GM12864 (cell line): ENCODE measurements around the gene MOXD1.

Experiments
- DNase-seq: peaks from one replicate; pipeline ENCODE4 v3.0.0-alpha.2; 2011; ENCODE audit warnings: low read depth
- H3K4me3 ChIP-seq: 2 replicates; pipeline ENCODE4 v1.5.1; 2011; ENCODE audit warnings: mild to moderate bottlenecking, low read depth, low read length, control low read depth
- TF ChIP-seq, protein P1 (sequence below): IDR thresholded peaks from 2 replicates; pipeline ENCODE4 v1.5.1; 2011; ENCODE audit warnings: low read depth, mild to moderate bottlenecking, moderate library complexity, low read length, control low read depth, inconsistent platforms; ENCODE audit errors: missing control alignments

The MOXD1 gene

DNA sequence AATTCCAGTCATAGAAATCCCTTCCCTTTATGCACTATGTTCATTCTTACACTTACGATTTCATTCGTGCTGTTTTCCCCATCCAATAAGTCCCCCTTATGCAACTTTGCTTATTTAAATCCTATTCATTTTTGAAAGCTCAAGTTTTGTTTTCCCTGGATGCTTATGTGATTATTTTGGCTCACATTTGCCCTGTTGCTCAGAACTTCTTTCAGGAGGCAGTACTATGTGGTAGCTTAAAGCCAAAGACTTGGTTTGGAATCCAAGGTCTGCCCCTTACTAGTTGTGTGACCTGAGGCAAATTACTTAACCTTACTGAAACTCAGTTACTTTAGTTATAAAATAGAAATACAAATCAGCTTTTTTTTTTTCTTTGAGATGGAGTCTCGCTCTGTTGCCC is 59.6 kb downstream of the MOXD1 start:
- H3K4me3 ChIP-seq: no peak overlapping the region
- TF ChIP-seq, protein P1, sequence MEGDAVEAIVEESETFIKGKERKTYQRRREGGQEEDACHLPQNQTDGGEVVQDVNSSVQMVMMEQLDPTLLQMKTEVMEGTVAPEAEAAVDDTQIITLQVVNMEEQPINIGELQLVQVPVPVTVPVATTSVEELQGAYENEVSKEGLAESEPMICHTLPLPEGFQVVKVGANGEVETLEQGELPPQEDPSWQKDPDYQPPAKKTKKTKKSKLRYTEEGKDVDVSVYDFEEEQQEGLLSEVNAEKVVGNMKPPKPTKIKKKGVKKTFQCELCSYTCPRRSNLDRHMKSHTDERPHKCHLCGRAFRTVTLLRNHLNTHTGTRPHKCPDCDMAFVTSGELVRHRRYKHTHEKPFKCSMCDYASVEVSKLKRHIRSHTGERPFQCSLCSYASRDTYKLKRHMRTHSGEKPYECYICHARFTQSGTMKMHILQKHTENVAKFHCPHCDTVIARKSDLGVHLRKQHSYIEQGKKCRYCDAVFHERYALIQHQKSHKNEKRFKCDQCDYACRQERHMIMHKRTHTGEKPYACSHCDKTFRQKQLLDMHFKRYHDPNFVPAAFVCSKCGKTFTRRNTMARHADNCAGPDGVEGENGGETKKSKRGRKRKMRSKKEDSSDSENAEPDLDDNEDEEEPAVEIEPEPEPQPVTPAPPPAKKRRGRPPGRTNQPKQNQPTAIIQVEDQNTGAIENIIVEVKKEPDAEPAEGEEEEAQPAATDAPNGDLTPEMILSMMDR: no peak
- no peak for DNase-seq

DNA sequence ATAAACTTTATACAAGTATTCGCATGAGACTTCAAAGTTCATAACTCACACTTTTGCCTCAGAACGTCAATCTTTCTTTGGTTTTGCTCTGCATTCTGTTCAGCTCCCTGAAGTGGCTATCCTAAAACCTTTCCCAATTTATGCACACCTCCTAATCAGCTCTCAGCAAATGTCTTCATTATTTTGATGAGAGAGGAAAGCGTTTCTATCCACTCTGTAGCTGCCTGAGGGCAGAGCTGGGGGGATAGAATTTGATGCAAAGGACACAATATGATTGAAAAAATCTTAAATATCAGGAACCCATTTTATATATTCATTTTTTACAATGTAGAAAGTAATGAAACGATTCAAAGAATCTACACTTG is 66.8 kb downstream of the MOXD1 start:
- no peak overlapping the region for H3K4me3 ChIP-seq
- TF ChIP-seq, protein P1: no peak
- DNase-seq: no peak

DNA sequence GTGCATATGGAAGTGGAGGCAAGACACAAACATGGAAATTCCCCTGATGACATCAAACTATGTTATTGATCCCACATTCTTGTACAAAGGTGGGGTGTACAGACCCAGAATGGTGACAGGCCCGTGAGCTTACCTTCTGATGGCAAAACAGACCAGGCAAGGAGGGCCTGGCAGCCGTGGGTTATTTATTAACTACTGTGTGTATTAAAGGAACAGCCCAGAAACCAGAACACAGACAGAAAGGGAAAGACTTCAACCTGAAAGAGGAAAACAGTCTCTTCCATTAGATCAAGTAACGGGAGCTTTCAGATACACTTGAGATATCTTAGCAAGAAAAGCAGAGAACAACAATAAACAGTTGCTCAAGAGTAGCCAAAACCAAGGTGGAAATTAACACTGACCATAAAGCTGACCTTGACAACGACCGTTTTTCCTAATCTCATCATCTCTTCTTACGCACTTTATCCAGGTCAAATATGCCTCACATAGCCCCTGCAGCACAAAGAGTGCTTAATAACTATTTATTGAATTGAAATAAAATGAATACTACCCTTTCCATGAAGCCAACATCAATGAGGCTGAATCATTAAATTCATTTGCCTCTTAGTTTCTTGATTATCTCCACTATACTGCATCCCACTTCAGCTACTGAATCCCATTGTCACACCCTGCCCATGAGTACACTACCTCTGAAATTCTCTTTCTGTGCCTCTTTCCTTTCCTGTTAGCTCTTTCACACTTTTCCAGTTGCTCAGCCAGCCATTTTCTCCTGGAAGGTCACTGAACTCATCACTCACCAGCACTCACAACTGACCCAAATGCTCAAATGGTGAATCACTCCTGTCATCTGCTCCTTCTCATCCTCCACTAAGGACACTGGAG is 67.4 kb downstream of the MOXD1 start:
- no peak overlapping the region for H3K4me3 ChIP-seq
- TF ChIP-seq, protein P1: no peak
- DNase-seq: no peak

DNA sequence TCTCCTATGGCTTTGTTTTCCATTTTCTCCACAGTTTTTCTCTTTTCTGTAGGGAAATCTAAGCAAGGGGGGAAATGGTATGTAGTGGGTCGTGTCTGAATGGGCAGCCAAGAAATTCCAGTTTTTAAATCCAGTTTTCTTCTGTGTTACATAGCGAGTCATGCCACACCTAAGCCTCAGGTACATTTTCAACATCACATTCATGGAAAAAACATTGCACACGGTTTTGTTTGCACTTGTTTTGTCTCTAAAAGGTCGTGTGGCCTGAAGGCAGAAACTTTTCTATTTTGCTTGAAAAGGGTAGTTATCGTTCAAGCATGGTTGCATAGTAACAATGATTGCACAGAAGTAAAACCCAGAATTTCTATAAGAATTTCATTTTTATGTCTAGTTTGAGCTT is 70.5 kb downstream of the MOXD1 start:
- TF ChIP-seq, protein P1: no peak
- no peak for DNase-seq
- H3K4me3 ChIP-seq: no peak overlapping the region

DNA sequence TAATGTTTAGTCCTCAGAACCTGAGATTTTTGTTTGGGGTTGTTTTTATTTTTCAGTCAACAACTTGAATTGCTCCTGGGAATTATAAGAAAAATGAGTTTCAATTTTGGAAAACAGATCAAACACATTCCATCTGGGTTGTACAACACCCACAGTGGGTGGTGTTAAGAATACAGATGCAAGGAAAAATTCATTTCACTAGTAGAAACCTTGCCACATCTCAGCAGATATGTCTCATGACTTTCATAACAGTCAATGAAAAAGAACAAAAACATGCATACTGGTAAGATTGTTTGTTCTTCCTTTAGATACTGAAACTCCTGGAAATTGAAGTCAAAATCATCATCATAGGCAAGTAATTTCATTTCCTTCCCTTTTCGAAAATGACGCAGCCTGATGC is 78.9 kb downstream of the MOXD1 start:
- TF ChIP-seq, protein P1: no peak
- DNase-seq: no peak
- no peak overlapping the region for H3K4me3 ChIP-seq

DNA sequence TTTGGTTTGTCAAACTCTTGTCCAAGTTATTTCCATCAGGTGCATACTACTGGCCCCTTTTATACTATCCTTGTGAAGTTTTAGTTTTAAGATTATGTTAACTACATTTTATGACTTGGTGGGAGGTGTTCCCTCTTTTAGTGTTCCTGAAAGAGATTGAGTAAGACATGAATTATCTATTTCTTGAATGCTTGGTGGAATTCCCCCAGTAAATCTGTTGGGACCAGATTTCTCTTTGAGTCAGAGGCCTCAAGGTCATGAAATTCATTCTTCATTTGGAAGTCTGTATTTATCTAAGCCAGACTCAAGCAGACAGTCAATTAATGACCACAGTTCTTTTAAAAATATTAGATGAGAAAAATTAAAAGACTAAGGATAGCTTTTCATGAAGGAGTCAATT is 81.3 kb downstream of the MOXD1 start:
- no peak for DNase-seq
- H3K4me3 ChIP-seq: no peak overlapping the region
- TF ChIP-seq, protein P1: no peak

DNA sequence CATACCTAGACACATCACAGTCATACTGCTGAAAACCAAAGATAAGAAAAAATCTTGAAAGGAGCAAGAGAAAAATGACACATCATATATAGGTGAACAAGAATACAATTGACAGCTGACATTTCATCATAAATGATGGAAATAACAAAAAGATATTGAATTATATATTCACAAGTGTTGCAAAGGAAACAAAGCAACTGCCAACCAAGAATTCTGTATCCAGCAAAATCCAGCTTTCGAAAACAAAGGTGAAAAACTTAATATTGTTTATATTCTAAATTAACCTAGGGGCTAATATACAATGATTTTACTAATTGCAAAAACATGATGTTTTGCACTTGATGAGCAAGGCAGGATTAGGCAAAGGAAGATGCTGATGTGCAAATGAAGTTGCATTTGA is 84.3 kb downstream of the MOXD1 start:
- no peak overlapping the region for H3K4me3 ChIP-seq
- DNase-seq: no peak
- TF ChIP-seq, protein P1: no peak
